HCT116 (cell line): ENCODE measurements around the gene CD28. TPM values are rescaled to one million over a fixed set of nuclear protein-coding genes. Genes with fewer than 3 reads are reported as not detected.

Experiments used
- ATAC-seq: fragments of 200-7000 bp; cut with Tn5 transposase; 2 replicates; pipeline ENCODE4 v1.9.1; 2020; ENCODE audit warnings: mild to moderate bottlenecking, moderate library complexity
- BruUV-seq: library from RNA; stranded (reverse); fragments of 400-500 nt; replicated peaks from 2 replicates; lab custom pipeline; 2021; lab: Mats Ljungman, UMichigan
- CTCF ChIA-PET: fragments of 300-600 bp; sonication (Branson Sonifier 250); formaldehyde crosslinking; loops from one replicate; lab custom pipeline; 2021; ENCODE audit warnings: antibody characterized with exemption; lab: Charles Lee
- POLR2A ChIA-PET: fragments of 300-600, 350-600 bp; sonication (Branson Sonifier 250); formaldehyde crosslinking; loops from one replicate; lab custom pipeline; 2021; ENCODE audit warnings: antibody characterized with exemption; lab: Charles Lee
- RAD21 ChIA-PET, 2 experiments: fragments of 300-600 bp; sonication (Branson Sonifier 250); formaldehyde crosslinking; loops; one replicate each; lab custom pipeline; 2023; ENCODE audit warnings: low total read pairs in 2 of 2; ENCODE audit not compliant: uncharacterized antibody in 2 of 2, unreplicated experiment in 2 of 2, low non-redundant PET in 1 of 2; lab: Charles Lee
- DNase-seq: peaks from one replicate; pipeline ENCODE4 v3.0.0-alpha.2; 2010; ENCODE audit warnings: low read depth, low spot score
- H2AFZ ChIP-seq: fragments of 200-600 bp; shearing (Covaris generic), sonication (generic); 2 replicates; pipeline ENCODE4 v1.6.1; 2017; ENCODE audit warnings: low read depth, mixed run types, mixed read lengths, antibody characterized with exemption, low read length; ENCODE audit not compliant: poor library complexity, severe bottlenecking
- H3K27ac ChIP-seq: 2 replicates; pipeline ENCODE4 v1.5.1; 2012; ENCODE audit warnings: low read depth, low read length
- H3K27me3 ChIP-seq: fragments of 200-600 bp; sonication (generic); 2 replicates; pipeline ENCODE4 v1.6.1; 2016; ENCODE audit warnings: mixed run types, low read length, mixed read lengths; ENCODE audit not compliant: insufficient read depth
- H3K36me3 ChIP-seq, 2 experiments: fragments of 200-500 bp in 1 of 2; fragments of 200-600 bp in 1 of 2; sonication (Bioruptor generic) in 1 of 2; sonication (generic) in 1 of 2; 2 replicates each; pipeline versions ENCODE4 v1.5.1 to v1.6.1; 2014 to 2016; ENCODE audit warnings: low read length in 2 of 2, inconsistent platforms in 1 of 2, mixed read lengths in 1 of 2, mixed run types in 1 of 2; ENCODE audit not compliant: insufficient read depth in 2 of 2, control insufficient read depth in 1 of 2
- H3K4me1 ChIP-seq, 2 experiments: fragments of 200-600 bp in 1 of 2; sonication (generic) in 1 of 2; 2 replicates each; pipeline versions ENCODE4 v1.5.1 to v1.6.1; 2012 to 2017; ENCODE audit warnings: low read length in 2 of 2, inconsistent platforms in 1 of 2, mild to moderate bottlenecking in 1 of 2, mixed read lengths in 1 of 2, mixed run types in 1 of 2, moderate library complexity in 1 of 2; ENCODE audit not compliant: insufficient read depth in 2 of 2, control insufficient read depth in 1 of 2
- H3K4me2 ChIP-seq: fragments of 200-600 bp; sonication (generic); 2 replicates; pipeline ENCODE4 v1.6.1; 2017; ENCODE audit warnings: mixed run types, low read length, mixed read lengths
- H3K4me3 ChIP-seq, 2 experiments: fragments of 200-600 bp in 1 of 2; sonication (generic) in 1 of 2; replicated peaks in 1 of 2; 2 replicates each; pipeline ENCODE4 v1.5.1; 2011 to 2016; ENCODE audit warnings: low read length in 2 of 2, control low read depth in 1 of 2, low read depth in 1 of 2, mild to moderate bottlenecking in 1 of 2, mixed read lengths in 1 of 2, mixed run types in 1 of 2
- H3K79me2 ChIP-seq: fragments of 200-600 bp; sonication (generic); 2 replicates; pipeline ENCODE4 v1.6.1; 2017; ENCODE audit warnings: mild to moderate bottlenecking, mixed run types, low read length, moderate library complexity, mixed read lengths; ENCODE audit not compliant: insufficient read depth
- H3K9ac ChIP-seq: fragments of 200-600 bp; sonication (generic); 2 replicates; pipeline ENCODE4 v1.6.1; 2016; ENCODE audit warnings: low read length, mixed read lengths
- H3K9me2 ChIP-seq: fragments of 200-600 bp; sonication (generic), shearing (Covaris generic); 2 replicates; pipeline ENCODE4 v1.6.1; 2017; ENCODE audit warnings: mixed run types, mild to moderate bottlenecking, moderate library complexity; ENCODE audit not compliant: insufficient read depth
- H3K9me3 ChIP-seq, 2 experiments: fragments of 200-500 bp in 1 of 2; fragments of 200-600 bp in 1 of 2; sonication (Bioruptor generic) in 1 of 2; sonication (generic) in 1 of 2; 2 replicates each; pipeline ENCODE4 v1.6.1; 2014 to 2017; ENCODE audit warnings: low read length in 2 of 2, mixed read lengths in 2 of 2, inconsistent platforms in 1 of 2, low read depth in 1 of 2, mild to moderate bottlenecking in 1 of 2, mixed run types in 1 of 2, moderate library complexity in 1 of 2; ENCODE audit not compliant: control insufficient read depth in 1 of 2, insufficient read depth in 1 of 2
- H4K20me1 ChIP-seq: fragments of 200-600 bp; sonication (generic), shearing (Covaris generic); 2 replicates; pipeline ENCODE4 v1.6.1; 2017; ENCODE audit warnings: mixed run types, mild to moderate bottlenecking, moderate library complexity; ENCODE audit not compliant: insufficient read depth
- ATF3 ChIP-seq: IDR thresholded peaks from 2 replicates; pipeline ENCODE4 v1.6.1; 2012
- CEBPB ChIP-seq: IDR thresholded peaks from 2 replicates; pipeline ENCODE4 v1.6.1; 2012; ENCODE audit warnings: low read depth
- EGR1 ChIP-seq: IDR thresholded peaks from 2 replicates; pipeline ENCODE4 v1.6.1; 2012; ENCODE audit warnings: low read depth
- EZH2 ChIP-seq: fragments of 200-600 bp; sonication (generic); IDR thresholded peaks from 2 replicates; pipeline ENCODE4 v1.6.1; 2017; ENCODE audit warnings: antibody characterized with exemption, mixed run types
- EZH2phosphoT487 ChIP-seq: fragments of 200-600 bp; IDR thresholded peaks from 2 replicates; pipeline ENCODE4 v1.6.1; 2018; ENCODE audit warnings: antibody characterized with exemption, borderline replicate concordance
- FOSL1 ChIP-seq: IDR thresholded peaks from 2 replicates; pipeline ENCODE4 v1.6.1; 2012; ENCODE audit warnings: low read depth
- JUND ChIP-seq: IDR thresholded peaks from 2 replicates; pipeline ENCODE4 v1.6.1; 2012
- RAD21 ChIP-seq: IDR thresholded peaks from 2 replicates; pipeline ENCODE4 v1.6.1; 2012; ENCODE audit warnings: low read depth, mild to moderate bottlenecking
- SIN3A ChIP-seq: IDR thresholded peaks from 2 replicates; pipeline ENCODE4 v1.6.1; 2012; ENCODE audit warnings: low read depth
- SP1 ChIP-seq: IDR thresholded peaks from 2 replicates; pipeline ENCODE4 v1.6.1; 2012; ENCODE audit warnings: low read depth
- SRF ChIP-seq: IDR thresholded peaks from 2 replicates; pipeline ENCODE4 v1.6.1; 2012; ENCODE audit warnings: low read depth
- TCF7L2 ChIP-seq: IDR thresholded peaks from 2 replicates; pipeline ENCODE4 v1.7.0; 2011; ENCODE audit warnings: borderline replicate concordance, inconsistent platforms; ENCODE audit not compliant: insufficient read depth, insufficient read length; ENCODE audit errors: extremely low read depth
- YY1 ChIP-seq: IDR thresholded peaks from 2 replicates; pipeline ENCODE4 v1.6.1; 2011; ENCODE audit warnings: low read length, low read depth, moderate library complexity, mild to moderate bottlenecking; ENCODE audit not compliant: insufficient replicate concordance; ENCODE audit errors: extremely low read depth
- ZBTB33 ChIP-seq: IDR thresholded peaks from 2 replicates; pipeline ENCODE4 v1.6.1; 2011; ENCODE audit warnings: mild to moderate bottlenecking, low read length, moderate library complexity; ENCODE audit not compliant: insufficient replicate concordance; ENCODE audit errors: extremely low read depth
- ZFX ChIP-seq: fragments of 450-650 bp; IDR thresholded peaks from 2 replicates; pipeline ENCODE4 v1.6.1; 2017
- ZNF274 ChIP-seq: fragments of 200-500 bp; sonication (Bioruptor generic); IDR thresholded peaks from 2 replicates; pipeline ENCODE4 v1.6.1; 2014; ENCODE audit warnings: mild to moderate bottlenecking, low read depth, low read length, inconsistent platforms
- intact Hi-C: fragments of 100-400 bp; cut with micrococcal nuclease; formaldehyde crosslinking; loops from 2 replicates; pipeline ENCODE4 v1.10.0; 2022
- total RNA-seq: library from RNA; stranded (reverse); gene quantifications from one replicate; pipeline ENCODE4 v1.2.1, GENCODE V29; 2021; ENCODE audit not compliant: unreplicated experiment
- TF ChIP-seq, protein P1 (sequence below): IDR thresholded peaks from 2 replicates; pipeline ENCODE4 v1.6.1; 2012
- TF ChIP-seq, protein P2 (sequence below), 3 experiments: fragments of 200-600 bp in 1 of 3; sonication (generic) in 1 of 3; IDR thresholded peaks in 2 of 3; conservative IDR thresholded peaks in 1 of 3; 2 replicates each; pipeline ENCODE4 v1.5.1; 2012 to 2017; ENCODE audit warnings: low read depth in 2 of 3, low read length in 2 of 3, antibody characterized with exemption in 1 of 3, borderline replicate concordance in 1 of 3, control low read depth in 1 of 3, mild to moderate bottlenecking in 1 of 3, mixed read lengths in 1 of 3, mixed run types in 1 of 3, moderate library complexity in 1 of 3; ENCODE audit not compliant: insufficient read depth in 1 of 3

The CD28 gene
- total RNA-seq, 1 experiment from 2014 or later, result 0.37 TPM

GRCh38 chr2:203709416-203710040 lies 3.1 kb downstream of the CD28 start:
- H3K4me3 ChIP-seq, result no peak overlapping the region
- no peaks in the 10 kb centered on the region for H3K36me3 ChIP-seq
- TF ChIP-seq SRF (no peak), EZH2 (no peak), ZFX (no peak), FOSL1 (no peak), TCF7L2 (no peak), EGR1 (no peak), RAD21 (no peak), ATF3 (no peak), CEBPB (no peak), YY1 (no peak), EZH2phosphoT487 (no peak), ZBTB33 (no peak), SP1 (no peak), SIN3A (no peak), JUND (no peak), ZNF274 (no peak)
- TF ChIP-seq, protein P1, sequence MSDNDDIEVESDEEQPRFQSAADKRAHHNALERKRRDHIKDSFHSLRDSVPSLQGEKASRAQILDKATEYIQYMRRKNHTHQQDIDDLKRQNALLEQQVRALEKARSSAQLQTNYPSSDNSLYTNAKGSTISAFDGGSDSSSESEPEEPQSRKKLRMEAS, result no peak
- TF ChIP-seq, protein P2, sequence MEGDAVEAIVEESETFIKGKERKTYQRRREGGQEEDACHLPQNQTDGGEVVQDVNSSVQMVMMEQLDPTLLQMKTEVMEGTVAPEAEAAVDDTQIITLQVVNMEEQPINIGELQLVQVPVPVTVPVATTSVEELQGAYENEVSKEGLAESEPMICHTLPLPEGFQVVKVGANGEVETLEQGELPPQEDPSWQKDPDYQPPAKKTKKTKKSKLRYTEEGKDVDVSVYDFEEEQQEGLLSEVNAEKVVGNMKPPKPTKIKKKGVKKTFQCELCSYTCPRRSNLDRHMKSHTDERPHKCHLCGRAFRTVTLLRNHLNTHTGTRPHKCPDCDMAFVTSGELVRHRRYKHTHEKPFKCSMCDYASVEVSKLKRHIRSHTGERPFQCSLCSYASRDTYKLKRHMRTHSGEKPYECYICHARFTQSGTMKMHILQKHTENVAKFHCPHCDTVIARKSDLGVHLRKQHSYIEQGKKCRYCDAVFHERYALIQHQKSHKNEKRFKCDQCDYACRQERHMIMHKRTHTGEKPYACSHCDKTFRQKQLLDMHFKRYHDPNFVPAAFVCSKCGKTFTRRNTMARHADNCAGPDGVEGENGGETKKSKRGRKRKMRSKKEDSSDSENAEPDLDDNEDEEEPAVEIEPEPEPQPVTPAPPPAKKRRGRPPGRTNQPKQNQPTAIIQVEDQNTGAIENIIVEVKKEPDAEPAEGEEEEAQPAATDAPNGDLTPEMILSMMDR (IDR thresholded peaks at IDR 0.05 in 2 of 3, conservative IDR thresholded peaks at IDR 0.05 in 1 of 3; ENCODE audit: borderline replicate concordance in 1 of 3, insufficient read depth in 1 of 3, low read depth in 2 of 3, low read length in 2 of 3), result no peak
- no peak overlapping the region for H2AFZ ChIP-seq
- no peaks in the 10 kb centered on the region for H3K79me2 ChIP-seq
- H3K4me2 ChIP-seq, result no peak overlapping the region
- BruUV-seq, result no TSS peak
- no peaks in the 10 kb centered on the region for H4K20me1 ChIP-seq
- CTCF ChIA-PET, result no interaction called here
- H3K27me3 ChIP-seq, result no peaks in the 10 kb centered on the region
- no peaks in the 10 kb centered on the region for H3K4me1 ChIP-seq
- ATAC-seq (no peak), DNase-seq (no peak)
- intact Hi-C loops, result no loop called here
- no peak overlapping the region for H3K9ac ChIP-seq
- H3K27ac ChIP-seq, result no peak overlapping the region
- no peaks in the 10 kb centered on the region for H3K9me2 ChIP-seq
- POLR2A ChIA-PET, result no interaction called here
- RAD21 ChIA-PET, result no interaction called here
- no peaks in the 10 kb centered on the region for H3K9me3 ChIP-seq
